Sigmoid colon (tissue), 4 donors: Measurements from ENCODE around the gene IPCEF1.

Source experiments
- POLR2AphosphoS5 ChIP-seq, 4 donors: sonication (generic); formaldehyde crosslinking; IDR thresholded peaks; one replicate each; pipeline ENCODE4 v1.6.1; 2017; ENCODE audit warnings: antibody characterized with exemption in 4 of 4
- TF ChIP-seq, protein P1 (sequence below), 4 experiments: fragments of 450-650 bp in 3 of 4; fragments of 200-600 bp in 1 of 4; IDR thresholded peaks; one replicate each; pipeline ENCODE4 v1.5.1; 2016 to 2019; ENCODE audit warnings: antibody characterized with exemption in 4 of 4, mild to moderate bottlenecking in 3 of 4, moderate library complexity in 2 of 4

DNA sequence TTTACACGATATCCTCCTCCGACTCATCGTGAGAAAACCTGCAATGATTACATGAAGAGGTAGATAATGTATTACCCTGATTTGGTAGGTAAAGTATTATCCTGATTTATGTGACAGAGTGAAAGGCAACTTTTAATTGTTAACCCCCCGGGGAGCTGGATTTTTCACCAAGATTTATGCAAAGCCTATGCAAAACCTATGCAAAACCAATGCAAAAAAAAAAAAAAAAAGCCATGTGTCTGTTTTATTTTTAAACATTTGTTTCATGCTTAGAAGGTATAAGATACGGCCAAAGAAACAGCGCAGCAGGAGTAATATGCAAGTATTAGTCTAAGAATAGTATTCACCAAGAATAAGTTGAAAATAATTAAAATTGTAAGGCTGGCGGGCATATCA, 109.9 kb downstream of the IPCEF1 start:
- TF ChIP-seq POLR2AphosphoS5 (IDR thresholded peaks at IDR 0.05) = no peak
- TF ChIP-seq, protein P1, sequence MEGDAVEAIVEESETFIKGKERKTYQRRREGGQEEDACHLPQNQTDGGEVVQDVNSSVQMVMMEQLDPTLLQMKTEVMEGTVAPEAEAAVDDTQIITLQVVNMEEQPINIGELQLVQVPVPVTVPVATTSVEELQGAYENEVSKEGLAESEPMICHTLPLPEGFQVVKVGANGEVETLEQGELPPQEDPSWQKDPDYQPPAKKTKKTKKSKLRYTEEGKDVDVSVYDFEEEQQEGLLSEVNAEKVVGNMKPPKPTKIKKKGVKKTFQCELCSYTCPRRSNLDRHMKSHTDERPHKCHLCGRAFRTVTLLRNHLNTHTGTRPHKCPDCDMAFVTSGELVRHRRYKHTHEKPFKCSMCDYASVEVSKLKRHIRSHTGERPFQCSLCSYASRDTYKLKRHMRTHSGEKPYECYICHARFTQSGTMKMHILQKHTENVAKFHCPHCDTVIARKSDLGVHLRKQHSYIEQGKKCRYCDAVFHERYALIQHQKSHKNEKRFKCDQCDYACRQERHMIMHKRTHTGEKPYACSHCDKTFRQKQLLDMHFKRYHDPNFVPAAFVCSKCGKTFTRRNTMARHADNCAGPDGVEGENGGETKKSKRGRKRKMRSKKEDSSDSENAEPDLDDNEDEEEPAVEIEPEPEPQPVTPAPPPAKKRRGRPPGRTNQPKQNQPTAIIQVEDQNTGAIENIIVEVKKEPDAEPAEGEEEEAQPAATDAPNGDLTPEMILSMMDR (IDR thresholded peaks at IDR 0.05) = no peak
